PC-9 (cell line): ENCODE results near the gene LAMA3. TPM values are rescaled to one million over a fixed set of nuclear protein-coding genes. Genes with fewer than 3 reads are reported as not detected.

Experiments used
- BruUV-seq: library from RNA; stranded (reverse); fragments of 400-500 nt; replicated peaks from 2 replicates; lab custom pipeline; 2021; lab: Mats Ljungman, UMichigan
- CTCF ChIA-PET: fragments of 300-600 bp; sonication (Branson Sonifier 250); formaldehyde crosslinking; loops from one replicate; lab custom pipeline; 2022; ENCODE audit warnings: antibody characterized with exemption; lab: Charles Lee
- POLR2A ChIA-PET: fragments of 300-600 bp; sonication (Branson Sonifier 250); formaldehyde crosslinking; loops from one replicate; lab custom pipeline; 2022; ENCODE audit warnings: antibody characterized with exemption; ENCODE audit not compliant: unreplicated experiment; lab: Charles Lee
- DNase-seq, 2 experiments: peaks; one replicate each; pipeline versions ENCODE4 v3.0.0 to v3.0.0-alpha.2; 2015 to 2022; ENCODE audit warnings: mixed read lengths in 1 of 2
- H2AFZ ChIP-seq: fragments of 200-600 bp; sonication (generic); 2 replicates; pipeline ENCODE4 v1.8.1; 2017; ENCODE audit warnings: antibody characterized with exemption
- H3F3A ChIP-seq: fragments of 200-600 bp; sonication (generic); 2 replicates; pipeline ENCODE4 v1.8.1; 2017; ENCODE audit warnings: antibody characterized with exemption, mild to moderate bottlenecking, low read depth; ENCODE audit not compliant: insufficient read depth
- H3K27ac ChIP-seq: fragments of 200-600 bp; sonication (generic); 2 replicates; pipeline ENCODE4 v1.6.1; 2016; ENCODE audit warnings: mixed run types
- H3K27me3 ChIP-seq: fragments of 200-600 bp; sonication (generic); 2 replicates; pipeline ENCODE4 v1.6.1; 2016; ENCODE audit warnings: low read depth, mixed run types; ENCODE audit not compliant: insufficient read depth
- H3K36me3 ChIP-seq: fragments of 200-600 bp; sonication (generic); 2 replicates; pipeline ENCODE4 v1.6.1; 2016; ENCODE audit warnings: low read depth, mixed run types
- H3K4me1 ChIP-seq: fragments of 200-600 bp; sonication (generic); replicated peaks from 2 replicates; pipeline ENCODE4 v1.6.1; 2016; ENCODE audit warnings: mixed run types; ENCODE audit not compliant: insufficient read depth
- H3K4me2 ChIP-seq: fragments of 200-600 bp; sonication (generic); 2 replicates; pipeline ENCODE4 v1.6.1; 2017; ENCODE audit warnings: mixed run types
- H3K4me3 ChIP-seq: fragments of 200-600 bp; sonication (generic); 2 replicates; pipeline ENCODE4 v1.6.1; 2016; ENCODE audit warnings: mixed run types
- H3K79me2 ChIP-seq: fragments of 200-600 bp; sonication (generic); 2 replicates; pipeline ENCODE4 v1.6.1; 2017; ENCODE audit warnings: low read depth, mixed run types
- H3K9me2 ChIP-seq: fragments of 200-600 bp; sonication (generic); 2 replicates; pipeline ENCODE4 v1.8.1; 2017; ENCODE audit warnings: mild to moderate bottlenecking; ENCODE audit not compliant: insufficient read depth
- H3K9me3 ChIP-seq: fragments of 200-600 bp; sonication (generic); 2 replicates; pipeline ENCODE4 v1.8.1; 2016; ENCODE audit warnings: low read depth; ENCODE audit not compliant: insufficient read depth
- H4K20me1 ChIP-seq: fragments of 200-600 bp; sonication (generic); 2 replicates; pipeline ENCODE4 v1.8.1; 2017; ENCODE audit not compliant: insufficient read depth
- EZH2 ChIP-seq: fragments of 200-600 bp; sonication (generic); IDR thresholded peaks from 2 replicates; pipeline ENCODE4 v1.8.0; 2017; ENCODE audit warnings: antibody characterized with exemption, low read depth
- intact Hi-C: fragments of 100-400 bp; cut with micrococcal nuclease; formaldehyde crosslinking; loops from one replicate; pipeline ENCODE4 v1.10.0; 2022; ENCODE audit not compliant: unreplicated experiment
- total RNA-seq: library from RNA; stranded (reverse); gene quantifications from 2 replicates; pipeline ENCODE4 v1.2.3, GENCODE V29; 2021
- TF ChIP-seq, protein P1 (sequence below): fragments of 200-600 bp; sonication (generic); conservative IDR thresholded peaks from 2 replicates; pipeline ENCODE4 v1.6.1; 2017; ENCODE audit warnings: mixed run types, antibody characterized with exemption, mild to moderate bottlenecking, moderate library complexity

LAMA3 gene
- total RNA-seq, 1 experiment from 2014 or later, result 44.4 TPM

DNA sequence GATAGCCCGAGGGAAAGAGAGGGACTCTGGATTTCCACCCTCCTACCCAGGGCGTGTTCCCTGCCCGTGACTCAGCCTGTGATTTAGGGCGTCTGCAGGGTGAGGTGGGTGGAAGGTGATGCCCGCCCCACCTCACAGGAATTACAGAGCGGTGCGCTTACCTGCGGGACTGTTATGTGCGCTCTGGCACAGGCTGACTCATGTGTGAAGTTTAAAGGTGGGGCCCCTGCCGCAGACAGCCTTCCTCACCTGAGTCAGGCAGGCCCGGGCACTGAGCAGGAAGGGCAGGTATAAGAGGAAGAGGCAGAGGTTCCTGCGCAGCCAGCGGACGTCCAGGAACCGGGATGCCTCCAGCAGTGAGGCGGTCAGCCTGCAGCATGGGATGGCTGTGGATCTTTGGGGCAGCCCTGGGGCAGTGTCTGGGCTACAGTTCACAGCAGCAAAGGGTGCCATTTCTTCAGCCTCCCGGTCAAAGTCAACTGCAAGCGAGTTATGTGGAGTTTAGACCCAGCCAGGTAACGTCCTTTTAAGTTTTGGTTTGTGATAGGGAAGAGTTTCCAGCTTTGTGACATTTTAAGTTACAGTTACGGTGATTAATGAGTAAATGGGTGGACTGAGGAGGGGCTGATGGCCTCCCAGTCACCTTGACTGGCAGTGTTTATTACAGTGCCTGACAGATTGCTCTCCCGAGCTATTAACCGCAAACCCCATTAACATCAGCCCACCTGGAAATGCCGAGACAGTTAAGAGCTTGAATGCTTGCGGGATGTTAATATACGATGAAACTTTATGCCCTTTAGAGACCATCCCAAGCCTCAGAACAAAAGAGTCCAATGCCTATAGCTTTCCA is 183.7 kb downstream of the LAMA3 start:
- peak; percentile 89 to 95 for DNase-seq
- intact Hi-C loops, result loop anchor here (1.0 to 10.0 kb wide), 3 partner anchors 28 to 158 kb away; no protein-coding TSS in a partner anchor

DNA sequence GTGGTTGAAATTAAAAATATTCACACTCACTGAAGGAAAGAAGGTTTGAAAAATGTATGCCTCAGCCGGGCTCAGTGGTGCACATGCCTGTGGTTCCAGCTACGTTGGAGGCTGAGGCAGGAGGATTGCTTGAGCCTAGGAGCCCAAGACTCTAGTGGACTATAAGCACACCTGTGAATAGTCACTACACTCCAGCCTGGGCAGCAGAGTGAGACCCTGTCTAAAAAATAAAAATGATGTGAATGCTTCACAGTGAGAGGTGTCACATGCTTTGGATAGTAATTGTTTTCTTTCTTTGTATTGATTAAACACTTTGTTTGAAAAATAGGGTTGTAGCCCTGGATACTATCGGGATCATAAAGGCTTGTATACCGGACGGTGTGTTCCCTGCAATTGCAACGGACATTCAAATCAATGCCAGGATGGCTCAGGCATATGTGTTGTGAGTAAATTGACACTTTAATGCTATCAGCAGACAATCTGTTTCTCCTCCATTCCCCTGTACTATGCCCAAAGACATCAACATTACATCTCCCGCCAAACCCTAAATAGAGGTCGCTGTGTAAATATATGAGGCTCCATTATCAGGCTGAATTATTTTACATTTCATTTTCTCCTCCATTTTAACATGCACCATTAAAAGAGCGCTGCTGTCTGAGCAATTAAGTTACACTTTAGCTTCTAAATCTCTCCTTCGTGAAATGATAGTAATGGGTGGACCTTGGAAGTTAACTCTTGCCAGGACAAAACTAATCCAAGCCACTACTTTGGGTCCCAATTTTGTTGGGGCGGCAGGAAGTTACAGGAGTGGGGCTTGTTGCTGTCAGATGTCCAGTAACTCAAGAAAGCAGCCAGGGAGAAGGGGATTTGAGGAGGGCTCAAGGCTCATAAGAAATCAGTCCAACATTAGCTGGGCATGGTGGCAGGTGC is 187.0 kb downstream of the LAMA3 start:
- no peak for DNase-seq
- no TSS peak for BruUV-seq
- Histone ChIP-seq H3K27ac (no peak overlapping the region), H3K79me2 (peaks cover 29% of the 10 kb centered on the region), H2AFZ (no peak overlapping the region), H4K20me1 (no peaks in the 10 kb centered on the region), H3K27me3 (no peaks in the 10 kb centered on the region), H3K4me3 (no peak overlapping the region), H3K4me2 (no peak overlapping the region), H3K4me1 (peaks cover 35% of the 10 kb centered on the region), H3F3A (peaks cover 22% of the 10 kb centered on the region; the same call in 1 of the 2 replicates), H3K9me3 (no peaks in the 10 kb centered on the region), H3K9me2 (no peaks in the 10 kb centered on the region), H3K36me3 (no peaks in the 10 kb centered on the region)
- intact Hi-C loops, result loop anchor here (10.0 kb wide), 1 partner anchor 161 kb away; no protein-coding TSS in a partner anchor
- ChIA-PET POLR2A (no interaction called here), CTCF (no interaction called here)
- TF ChIP-seq, protein P1, sequence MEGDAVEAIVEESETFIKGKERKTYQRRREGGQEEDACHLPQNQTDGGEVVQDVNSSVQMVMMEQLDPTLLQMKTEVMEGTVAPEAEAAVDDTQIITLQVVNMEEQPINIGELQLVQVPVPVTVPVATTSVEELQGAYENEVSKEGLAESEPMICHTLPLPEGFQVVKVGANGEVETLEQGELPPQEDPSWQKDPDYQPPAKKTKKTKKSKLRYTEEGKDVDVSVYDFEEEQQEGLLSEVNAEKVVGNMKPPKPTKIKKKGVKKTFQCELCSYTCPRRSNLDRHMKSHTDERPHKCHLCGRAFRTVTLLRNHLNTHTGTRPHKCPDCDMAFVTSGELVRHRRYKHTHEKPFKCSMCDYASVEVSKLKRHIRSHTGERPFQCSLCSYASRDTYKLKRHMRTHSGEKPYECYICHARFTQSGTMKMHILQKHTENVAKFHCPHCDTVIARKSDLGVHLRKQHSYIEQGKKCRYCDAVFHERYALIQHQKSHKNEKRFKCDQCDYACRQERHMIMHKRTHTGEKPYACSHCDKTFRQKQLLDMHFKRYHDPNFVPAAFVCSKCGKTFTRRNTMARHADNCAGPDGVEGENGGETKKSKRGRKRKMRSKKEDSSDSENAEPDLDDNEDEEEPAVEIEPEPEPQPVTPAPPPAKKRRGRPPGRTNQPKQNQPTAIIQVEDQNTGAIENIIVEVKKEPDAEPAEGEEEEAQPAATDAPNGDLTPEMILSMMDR, result no peak
- no peak for TF ChIP-seq EZH2

More for the DNA sequence above, 183.7 kb downstream of the LAMA3 start:
- TF ChIP-seq EZH2, result no peak
- TF ChIP-seq, protein P1, result no peak
- Histone ChIP-seq H3K27ac (peak overlapping the region; percentile 90), H2AFZ (peak overlapping the region; percentile 75), H3F3A (peaks cover 31% of the 10 kb centered on the region; the same call in 1 of the 2 replicates), H3K4me2 (peak overlapping the region; percentile 93), H3K9me3 (no peaks in the 10 kb centered on the region), H3K79me2 (peaks cover 29% of the 10 kb centered on the region), H3K27me3 (no peaks in the 10 kb centered on the region), H3K4me3 (peak overlapping the region; percentile 68), H3K36me3 (no peaks in the 10 kb centered on the region), H3K9me2 (no peaks in the 10 kb centered on the region), H3K4me1 (peaks cover 47% of the 10 kb centered on the region), H4K20me1 (no peaks in the 10 kb centered on the region)
- CTCF ChIA-PET, result no interaction called here
- POLR2A ChIA-PET, result interaction anchor here (0.7 to 1.2 kb wide), 3 partner anchors 15 to 69 kb away, joined by 3 to 8 read pairs (median 6); no protein-coding TSS in a partner anchor
- TSS peak; percentile 75 for BruUV-seq

DNA sequence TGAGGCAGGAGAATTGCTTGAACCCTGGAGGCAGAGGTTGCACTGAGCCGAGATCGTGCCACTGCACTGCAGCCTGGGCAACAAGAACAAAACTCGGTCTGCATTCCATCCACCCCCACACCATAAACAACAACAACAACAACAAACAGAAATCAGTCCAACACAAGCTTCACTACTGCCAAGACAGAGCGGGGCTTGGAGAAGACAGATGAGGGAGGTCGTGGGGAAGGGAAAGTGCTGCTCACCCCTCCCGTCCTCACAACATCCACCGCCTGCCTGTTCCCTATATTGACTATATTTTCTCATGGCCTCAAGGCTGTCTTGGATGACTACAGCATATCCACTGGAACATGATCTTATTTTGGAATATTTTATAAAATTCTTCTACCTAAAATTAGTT is 187.7 kb downstream of the LAMA3 start:
- H3K27me3 ChIP-seq, result no peaks in the 10 kb centered on the region
- intact Hi-C loops, result loop anchor here (10.0 kb wide), 1 partner anchor 162 kb away; no protein-coding TSS in a partner anchor
- no peak overlapping the region for H2AFZ ChIP-seq
- no peak overlapping the region for H3K4me3 ChIP-seq
- no peak for TF ChIP-seq EZH2
- TF ChIP-seq, protein P1, result no peak
- H3K4me1 ChIP-seq, result peaks cover 28% of the 10 kb centered on the region
- no peaks in the 10 kb centered on the region for H3K36me3 ChIP-seq
- BruUV-seq, result no TSS peak
- no peaks in the 10 kb centered on the region for H3K9me2 ChIP-seq
- peaks cover 15% of the 10 kb centered on the region; the same call in 1 of the 2 replicates for H3F3A ChIP-seq
- no peak overlapping the region for H3K4me2 ChIP-seq
- ChIA-PET CTCF (no interaction called here), POLR2A (no interaction called here)
- DNase-seq, result no peak
- peaks cover 29% of the 10 kb centered on the region for H3K79me2 ChIP-seq
- H3K27ac ChIP-seq, result no peak overlapping the region
- no peaks in the 10 kb centered on the region for H3K9me3 ChIP-seq
- no peaks in the 10 kb centered on the region for H4K20me1 ChIP-seq
